ENCODE results near the gene PCCA.

The PCCA gene

GRCh38 chr13:100459747-100460146, 370.9 kb downstream of the PCCA start:
- TF ChIP-seq CREB5 (CRISPR knock-in tag; IDR thresholded peaks at IDR 0.05; ENCODE audit: low read depth) (no peak), ZFP30 (CRISPR knock-in tag; IDR thresholded peaks at IDR 0.05) (no peak), ZNF70 (CRISPR knock-in tag; IDR thresholded peaks at IDR 0.05) (no peak), CSRNP3 (CRISPR knock-in tag; IDR thresholded peaks at IDR 0.05) (no peak), ZNF565 (CRISPR knock-in tag; conservative IDR thresholded peaks at IDR 0.05; ENCODE audit: low read depth) (no peak), CSDC2 (CRISPR knock-in tag; IDR thresholded peaks at IDR 0.05) (no peak), ISL1 (CRISPR knock-in tag; IDR thresholded peaks at IDR 0.05) (no peak), ZFP3 (CRISPR knock-in tag; IDR thresholded peaks at IDR 0.05) (no peak), ESRRG (CRISPR knock-in tag; IDR thresholded peaks at IDR 0.05) (no peak), GLIS3 (CRISPR knock-in tag; IDR thresholded peaks at IDR 0.05) (no peak), BACH2 (CRISPR knock-in tag; IDR thresholded peaks at IDR 0.05; ENCODE audit: borderline replicate concordance) (no peak), RARB (CRISPR knock-in tag; IDR thresholded peaks at IDR 0.05) (no peak), TCF4 (CRISPR knock-in tag; IDR thresholded peaks at IDR 0.05; ENCODE audit: borderline replicate concordance) (no peak), TOX (CRISPR knock-in tag; IDR thresholded peaks at IDR 0.05; ENCODE audit: borderline replicate concordance) (no peak), ARNTL (CRISPR knock-in tag; IDR thresholded peaks at IDR 0.05; ENCODE audit: borderline replicate concordance, low read depth) (no peak)
- TF ChIP-seq, protein P1, sequence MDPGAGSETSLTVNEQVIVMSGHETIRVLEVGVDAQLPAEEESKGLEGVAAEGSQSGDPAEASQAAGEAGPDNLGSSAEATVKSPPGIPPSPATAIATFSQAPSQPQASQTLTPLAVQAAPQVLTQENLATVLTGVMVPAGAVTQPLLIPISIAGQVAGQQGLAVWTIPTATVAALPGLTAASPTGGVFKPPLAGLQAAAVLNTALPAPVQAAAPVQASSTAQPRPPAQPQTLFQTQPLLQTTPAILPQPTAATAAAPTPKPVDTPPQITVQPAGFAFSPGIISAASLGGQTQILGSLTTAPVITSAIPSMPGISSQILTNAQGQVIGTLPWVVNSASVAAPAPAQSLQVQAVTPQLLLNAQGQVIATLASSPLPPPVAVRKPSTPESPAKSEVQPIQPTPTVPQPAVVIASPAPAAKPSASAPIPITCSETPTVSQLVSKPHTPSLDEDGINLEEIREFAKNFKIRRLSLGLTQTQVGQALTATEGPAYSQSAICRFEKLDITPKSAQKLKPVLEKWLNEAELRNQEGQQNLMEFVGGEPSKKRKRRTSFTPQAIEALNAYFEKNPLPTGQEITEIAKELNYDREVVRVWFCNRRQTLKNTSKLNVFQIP (CRISPR knock-in tag; IDR thresholded peaks at IDR 0.05; ENCODE audit: borderline replicate concordance, low read depth) = no peak
- TF ChIP-seq, protein P2, sequence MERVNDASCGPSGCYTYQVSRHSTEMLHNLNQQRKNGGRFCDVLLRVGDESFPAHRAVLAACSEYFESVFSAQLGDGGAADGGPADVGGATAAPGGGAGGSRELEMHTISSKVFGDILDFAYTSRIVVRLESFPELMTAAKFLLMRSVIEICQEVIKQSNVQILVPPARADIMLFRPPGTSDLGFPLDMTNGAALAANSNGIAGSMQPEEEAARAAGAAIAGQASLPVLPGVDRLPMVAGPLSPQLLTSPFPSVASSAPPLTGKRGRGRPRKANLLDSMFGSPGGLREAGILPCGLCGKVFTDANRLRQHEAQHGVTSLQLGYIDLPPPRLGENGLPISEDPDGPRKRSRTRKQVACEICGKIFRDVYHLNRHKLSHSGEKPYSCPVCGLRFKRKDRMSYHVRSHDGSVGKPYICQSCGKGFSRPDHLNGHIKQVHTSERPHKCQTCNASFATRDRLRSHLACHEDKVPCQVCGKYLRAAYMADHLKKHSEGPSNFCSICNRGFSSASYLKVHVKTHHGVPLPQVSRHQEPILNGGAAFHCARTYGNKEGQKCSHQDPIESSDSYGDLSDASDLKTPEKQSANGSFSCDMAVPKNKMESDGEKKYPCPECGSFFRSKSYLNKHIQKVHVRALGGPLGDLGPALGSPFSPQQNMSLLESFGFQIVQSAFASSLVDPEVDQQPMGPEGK (CRISPR knock-in tag; IDR thresholded peaks at IDR 0.05; ENCODE audit: borderline replicate concordance) = no peak
- no peak for ATAC-seq

GRCh38 chr13:100460266-100460665, 371.4 kb downstream of the PCCA start:
- ATAC-seq = no peak

More at GRCh38 chr13:100460266-100460665, 371.4 kb downstream of the PCCA start:
- TF ChIP-seq ZNF8 (CRISPR knock-in tag; IDR thresholded peaks at IDR 0.05) (no peak), ARNTL (CRISPR knock-in tag; IDR thresholded peaks at IDR 0.05; ENCODE audit: borderline replicate concordance, low read depth) (no peak), SNAI2 (CRISPR knock-in tag; IDR thresholded peaks at IDR 0.05) (no peak), ZNF565 (CRISPR knock-in tag; conservative IDR thresholded peaks at IDR 0.05; ENCODE audit: low read depth) (no peak), RARB (CRISPR knock-in tag; IDR thresholded peaks at IDR 0.05) (no peak), BACH2 (CRISPR knock-in tag; IDR thresholded peaks at IDR 0.05; ENCODE audit: borderline replicate concordance) (no peak), CREB5 (CRISPR knock-in tag; IDR thresholded peaks at IDR 0.05; ENCODE audit: low read depth) (no peak), ZFP30 (CRISPR knock-in tag; IDR thresholded peaks at IDR 0.05) (no peak), CSDC2 (CRISPR knock-in tag; IDR thresholded peaks at IDR 0.05) (no peak)
- TF ChIP-seq, protein P2 (CRISPR knock-in tag; IDR thresholded peaks at IDR 0.05; ENCODE audit: borderline replicate concordance) = no peak

All from SK-N-SH treated with all-trans-retinoic acid at 6 μM for 48 hours (cell line).